Measurements from ENCODE around the gene MICAL1. TPM values are rescaled to one million over a fixed set of nuclear protein-coding genes. Genes with fewer than 3 reads are reported as not detected.

MICAL1 gene
- total RNA-seq, 1 experiment from 2014 or later, result 92.9 TPM

DNA sequence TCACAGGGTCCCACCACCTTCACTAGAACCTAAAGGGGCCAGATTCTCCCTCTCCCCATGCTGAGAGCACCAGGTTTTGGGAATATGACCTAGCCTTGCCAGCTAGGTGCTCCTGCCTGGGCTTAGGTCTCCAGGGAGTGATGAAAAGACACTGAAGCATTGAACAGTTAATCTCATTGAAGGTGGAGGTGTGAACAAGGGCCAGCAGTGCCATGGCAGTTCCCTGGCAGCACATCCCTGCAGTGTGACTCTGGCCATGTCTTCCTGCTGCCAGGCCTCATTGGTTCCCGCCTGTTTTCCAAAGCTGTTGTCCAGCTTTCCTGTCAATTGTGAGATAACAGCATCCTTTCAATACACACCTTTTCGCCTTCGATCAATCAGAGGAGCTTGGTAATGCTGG lies 26.1 kb downstream of the MICAL1 start:
- Mint-ChIP-seq H3K4me3 (no peak overlapping the region), H3K4me1 (no peaks in the 10 kb centered on the region), H3K27me3 (ENCODE audit: low read depth) (peaks cover 2% of the 10 kb centered on the region), H3K27ac (no peak overlapping the region), H3K36me3 (ENCODE audit: insufficient read depth in 1 of 3, low read depth in 3 of 3) (no peaks in the 10 kb centered on the region), H3K9me3 (no peaks in the 10 kb centered on the region)
- WGBS (ENCODE audit: extremely low coverage, insufficient read length, low lambda C conversion rate), result no CpG with 5 or more reads among the region's 3 CpGs
- no peak overlapping the region for H3K56ac ChIP-seq (ENCODE audit: insufficient read length, low read depth, low read length)
- H3K23me2 ChIP-seq (ENCODE audit: insufficient read length, low read depth, low read length, poor library complexity, severe bottlenecking), result no peaks in the 10 kb centered on the region
- H3K23ac ChIP-seq (ENCODE audit: insufficient read length, low read depth, low read length), result no peak overlapping the region
- no peak overlapping the region for H2BK20ac ChIP-seq (ENCODE audit: low read depth, low read length, poor library complexity, severe bottlenecking)
- no peak overlapping the region for H2AFZ ChIP-seq (ENCODE audit: low read length)
- no peaks in the 10 kb centered on the region for H3K79me1 ChIP-seq (ENCODE audit: insufficient read depth, low read depth, low read length, poor library complexity, severe bottlenecking)
- no peaks in the 10 kb centered on the region for H3K27me3 ChIP-seq (ENCODE audit: insufficient read depth, low read length)
- H4K8ac ChIP-seq (replicated peaks; ENCODE audit: insufficient read length, low read depth, low read length), result no peak overlapping the region
- H2BK15ac ChIP-seq (ENCODE audit: low read depth, low read length), result no peak overlapping the region
- H3K4me2 ChIP-seq (ENCODE audit: insufficient read depth, insufficient read length, low read length), result no peak overlapping the region
- H2BK12ac ChIP-seq (ENCODE audit: insufficient read length, low read depth, low read length), result no peak overlapping the region
- no peaks in the 10 kb centered on the region for H4K20me1 ChIP-seq (ENCODE audit: control insufficient read depth, insufficient read depth, insufficient read length)
- no peak overlapping the region for H3K9ac ChIP-seq (ENCODE audit: extremely low read depth, insufficient read length, low read length)
- no peak overlapping the region for H4K91ac ChIP-seq (ENCODE audit: insufficient read length, low read depth, low read length)
- no peaks in the 10 kb centered on the region for H3K4me1 ChIP-seq (ENCODE audit: insufficient read depth, low read length)
- H2BK120ac ChIP-seq (ENCODE audit: low read depth, low read length, poor library complexity, severe bottlenecking), result no peak overlapping the region
- no peak overlapping the region for H4K5ac ChIP-seq (ENCODE audit: insufficient read length, low read depth, low read length)
- H3K9me3 ChIP-seq (ENCODE audit: control insufficient read depth, low read depth, low read length), result no peaks in the 10 kb centered on the region
- H3T11ph ChIP-seq (ENCODE audit: low read length), result no peak overlapping the region
- H2BK5ac ChIP-seq (ENCODE audit: insufficient read length, low read length), result no peak overlapping the region
- H2AK5ac ChIP-seq (ENCODE audit: insufficient read length, low read length), result no peak overlapping the region
- no peak for DNase-seq
- TF ChIP-seq, protein P1, sequence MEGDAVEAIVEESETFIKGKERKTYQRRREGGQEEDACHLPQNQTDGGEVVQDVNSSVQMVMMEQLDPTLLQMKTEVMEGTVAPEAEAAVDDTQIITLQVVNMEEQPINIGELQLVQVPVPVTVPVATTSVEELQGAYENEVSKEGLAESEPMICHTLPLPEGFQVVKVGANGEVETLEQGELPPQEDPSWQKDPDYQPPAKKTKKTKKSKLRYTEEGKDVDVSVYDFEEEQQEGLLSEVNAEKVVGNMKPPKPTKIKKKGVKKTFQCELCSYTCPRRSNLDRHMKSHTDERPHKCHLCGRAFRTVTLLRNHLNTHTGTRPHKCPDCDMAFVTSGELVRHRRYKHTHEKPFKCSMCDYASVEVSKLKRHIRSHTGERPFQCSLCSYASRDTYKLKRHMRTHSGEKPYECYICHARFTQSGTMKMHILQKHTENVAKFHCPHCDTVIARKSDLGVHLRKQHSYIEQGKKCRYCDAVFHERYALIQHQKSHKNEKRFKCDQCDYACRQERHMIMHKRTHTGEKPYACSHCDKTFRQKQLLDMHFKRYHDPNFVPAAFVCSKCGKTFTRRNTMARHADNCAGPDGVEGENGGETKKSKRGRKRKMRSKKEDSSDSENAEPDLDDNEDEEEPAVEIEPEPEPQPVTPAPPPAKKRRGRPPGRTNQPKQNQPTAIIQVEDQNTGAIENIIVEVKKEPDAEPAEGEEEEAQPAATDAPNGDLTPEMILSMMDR (conservative IDR thresholded peaks at IDR 0.05), result no peak
- no peaks in the 10 kb centered on the region for H3K79me2 ChIP-seq (ENCODE audit: insufficient read depth, low read length)
- H3K18ac ChIP-seq (ENCODE audit: insufficient read length, low read depth, low read length), result no peak overlapping the region
- no peak overlapping the region for H3K4ac ChIP-seq (ENCODE audit: low read depth, low read length)
- no peak overlapping the region for H3K14ac ChIP-seq (ENCODE audit: insufficient read depth, low read length)
- no peak overlapping the region for H3K27ac ChIP-seq (ENCODE audit: insufficient read length, low read depth, low read length)

Data from H9 (cell line).